Fibroblast of lung (primary cell): ENCODE results near the gene ATP11C. TPM values are rescaled to one million over a fixed set of nuclear protein-coding genes. Genes with fewer than 3 reads are reported as not detected.
A peak's percentile ranks its signal among the peaks of the same experiment; 100 is the strongest.

ENCODE experiments used
- DNase-seq, 2 donors: peaks; one replicate each; pipeline versions ENCODE4 v3.0.0 to v3.0.0-alpha.2; 2010; ENCODE audit warnings: low read depth in 2 of 2
- H2AFZ ChIP-seq: 2 replicates; pipeline ENCODE4 v1.5.1; 2012; ENCODE audit warnings: low read length, control low read depth, inconsistent platforms
- H3K27ac ChIP-seq: 2 replicates; pipeline ENCODE4 v1.5.1; 2011; ENCODE audit warnings: low read length, control low read depth; ENCODE audit not compliant: insufficient read depth
- H3K27me3 ChIP-seq: 2 replicates; pipeline ENCODE4 v1.5.1; 2011; ENCODE audit warnings: mild to moderate bottlenecking, low read length; ENCODE audit not compliant: control insufficient read depth, insufficient read depth
- H3K36me3 ChIP-seq: 2 replicates; pipeline ENCODE4 v1.5.1; 2011; ENCODE audit warnings: low read length; ENCODE audit not compliant: control insufficient read depth, insufficient read depth
- H3K4me1 ChIP-seq: 2 replicates; pipeline ENCODE4 v1.5.1; 2011; ENCODE audit warnings: low read length; ENCODE audit not compliant: control insufficient read depth, insufficient read depth; ENCODE audit errors: extremely low read depth
- H3K4me2 ChIP-seq: 2 replicates; pipeline ENCODE4 v1.5.1; 2011; ENCODE audit warnings: low read length, control low read depth; ENCODE audit not compliant: insufficient read depth; ENCODE audit errors: extremely low read depth
- H3K4me3 ChIP-seq, 4 experiments: fragments of 200-600 bp in 1 of 4; sonication (generic) in 1 of 4; replicated peaks in 1 of 4; 2 replicates each; pipeline ENCODE4 v1.5.1; 2011 to 2016; ENCODE audit warnings: low read length in 4 of 4, low read depth in 3 of 4, mild to moderate bottlenecking in 3 of 4, control low read depth in 2 of 4, inconsistent platforms in 1 of 4, mixed read lengths in 1 of 4; ENCODE audit not compliant: insufficient read depth in 1 of 4; ENCODE audit errors: control extremely low read depth in 1 of 4
- H3K79me2 ChIP-seq: 2 replicates; pipeline ENCODE4 v1.5.1; 2012; ENCODE audit warnings: mild to moderate bottlenecking, low read length, inconsistent platforms; ENCODE audit not compliant: control insufficient read depth, insufficient read depth
- H3K9ac ChIP-seq: 2 replicates; pipeline ENCODE4 v1.5.1; 2011; ENCODE audit warnings: mild to moderate bottlenecking, low read length, control low read depth; ENCODE audit not compliant: insufficient read depth
- H3K9me3 ChIP-seq: 2 replicates; pipeline ENCODE4 v1.5.1; 2012; ENCODE audit warnings: low read depth, low read length; ENCODE audit not compliant: control insufficient read depth, insufficient read depth
- H4K20me1 ChIP-seq: 2 replicates; pipeline ENCODE4 v1.5.1; 2011; ENCODE audit warnings: low read length; ENCODE audit not compliant: control insufficient read depth, insufficient read depth; ENCODE audit errors: extremely low read depth
- CTCF ChIP-seq, 2 donors: IDR thresholded peaks in 1 of 2; conservative IDR thresholded peaks in 1 of 2; 1 replicate in 1 of 2; 2 replicates in 1 of 2; pipeline ENCODE4 v1.5.1; 2011 to 2012; ENCODE audit warnings: low read length in 2 of 2, control low read depth in 1 of 2, inconsistent platforms in 1 of 2, low read depth in 1 of 2, mild to moderate bottlenecking in 1 of 2
- EZH2 ChIP-seq: IDR thresholded peaks from 2 replicates; pipeline ENCODE4 v1.5.1; 2012; ENCODE audit warnings: low read length, control low read depth, mild to moderate bottlenecking; ENCODE audit errors: missing control alignments
- polyA plus RNA-seq, 2 donors: library from polyadenylated mRNA; depleted of rRNA in 1 of 2; stranded (reverse) in 1 of 2; unstranded in 1 of 2; fragments of >200 nt; gene quantifications; 2 replicates each; pipeline ENCODE4 v1.2.1, GENCODE V29; 2011 to 2012; ENCODE audit warnings: missing spikeins in 1 of 2
- total RNA-seq: library from RNA; depleted of rRNA; stranded (reverse); fragments of >200 nt; gene quantifications from 2 replicates; pipeline ENCODE4 v1.2.1, GENCODE V29; 2014

ATP11C gene
- total and polyA plus RNA-seq, 2 donors (not counting 1 experiment from before 2014, with no cell fraction given): 47.7 to 68.0 TPM

- Histone ChIP-seq H3K9ac (no peak overlapping the region), H3K4me3 (no peak overlapping the region), H4K20me1 (no peaks in the 10 kb centered on the region), H2AFZ (no peak overlapping the region), H3K36me3 (no peaks in the 10 kb centered on the region), H3K4me1 (peaks cover 9% of the 10 kb centered on the region), H3K9me3 (no peaks in the 10 kb centered on the region), H3K27ac (peak overlapping the region; percentile 39), H3K79me2 (no peaks in the 10 kb centered on the region), H3K4me2 (peak overlapping the region; percentile 68), H3K27me3 (no peaks in the 10 kb centered on the region)
- peak; percentile 52 to 86 for DNase-seq
- no peak for TF ChIP-seq EZH2
- TF ChIP-seq CTCF (conservative IDR thresholded peaks at IDR 0.05 in 1 of 2, IDR thresholded peaks at IDR 0.05 in 1 of 2; ENCODE audit: low read depth in 1 of 2, low read length in 2 of 2): no peak
Observed at GRCh38 chrX:139826065-139827044, 106.5 kb downstream of the ATP11C start.

- peaks cover 7% of the 10 kb centered on the region for H3K4me1 ChIP-seq
- H3K27me3 ChIP-seq: no peaks in the 10 kb centered on the region
- no peaks in the 10 kb centered on the region for H3K36me3 ChIP-seq
- no peak overlapping the region for H3K4me2 ChIP-seq
- TF ChIP-seq CTCF (conservative IDR thresholded peaks at IDR 0.05 in 1 of 2, IDR thresholded peaks at IDR 0.05 in 1 of 2; ENCODE audit: low read depth in 1 of 2, low read length in 2 of 2): no peak
- TF ChIP-seq EZH2: no peak
- no peak overlapping the region for H3K9ac ChIP-seq
- no peak overlapping the region for H2AFZ ChIP-seq
- no peak for DNase-seq
- no peaks in the 10 kb centered on the region for H3K9me3 ChIP-seq
- H3K79me2 ChIP-seq: no peaks in the 10 kb centered on the region
- H3K27ac ChIP-seq: peak overlapping the region; percentile 39
- H3K4me3 ChIP-seq: no peak overlapping the region
- no peaks in the 10 kb centered on the region for H4K20me1 ChIP-seq
Observed at GRCh38 chrX:139825618-139826017, 107.2 kb downstream of the ATP11C start.

- Histone ChIP-seq H3K79me2 (no peaks in the 10 kb centered on the region), H3K4me3 (no peak overlapping the region), H3K27ac (no peak overlapping the region), H3K9ac (no peak overlapping the region), H3K4me1 (peaks cover 7% of the 10 kb centered on the region), H3K4me2 (no peak overlapping the region), H3K36me3 (no peaks in the 10 kb centered on the region), H3K9me3 (no peaks in the 10 kb centered on the region), H2AFZ (no peak overlapping the region), H4K20me1 (no peaks in the 10 kb centered on the region), H3K27me3 (no peaks in the 10 kb centered on the region)
- TF ChIP-seq EZH2 (no peak), CTCF (conservative IDR thresholded peaks at IDR 0.05 in 1 of 2, IDR thresholded peaks at IDR 0.05 in 1 of 2; ENCODE audit: low read depth in 1 of 2, low read length in 2 of 2) (no peak)
- DNase-seq: peak; percentile 41 to 61
Observed at GRCh38 chrX:139823806-139824205, 109.0 kb downstream of the ATP11C start.
